HepG2 (cell line): Measurements from ENCODE around the gene TBC1D20. TPM values are rescaled to one million over a fixed set of nuclear protein-coding genes. Genes with fewer than 3 reads are reported as not detected.

ENCODE experiments used
- ATAC-seq: fragments of 200-7000 bp; cut with Tn5 transposase; 3 replicates; pipeline ENCODE4 v1.9.1; 2020; ENCODE audit warnings: mild to moderate bottlenecking, moderate library complexity
- BruUV-seq: library from RNA; stranded (reverse); fragments of 400-500 nt; replicated peaks from 2 replicates; lab custom pipeline; 2021; lab: Mats Ljungman, UMichigan
- CTCF ChIA-PET: fragments of 300-600 bp; formaldehyde crosslinking; extraction: SDS; loops from one replicate; lab custom pipeline; 2021; ENCODE audit warnings: low total read pairs, inconsistent platforms, low intra/inter-chr PET ratio; lab: Yijun Ruan, JAX
- POLR2A ChIA-PET: fragments of 350-600 bp; sonication (Branson Sonifier 250); formaldehyde crosslinking; loops from one replicate; lab custom pipeline; 2020; ENCODE audit warnings: antibody characterized with exemption, inconsistent platforms; lab: Yijun Ruan, JAX
- DNase-seq: peaks from one replicate; pipeline ENCODE4 v3.0.0-alpha.2; 2015; ENCODE audit warnings: low spot score
- FAIRE-seq: peaks from 3 replicates; lab custom pipeline; 2011; peaks lifted over from hg19 to GRCh38; lab: Jason Lieb, UNC
- H2AFZ ChIP-seq: one replicate; pipeline ENCODE4 v1.6.1; 2011; ENCODE audit warnings: low read length, inconsistent platforms
- H3K27ac ChIP-seq: fragments of 300-600 bp; 3 replicates; pipeline ENCODE4 v1.8.0; 2011; ENCODE audit warnings: mixed run types, mild to moderate bottlenecking, mixed read lengths, low read length, inconsistent platforms; ENCODE audit not compliant: insufficient read depth; ENCODE audit errors: extremely low read length
- H3K27me3 ChIP-seq, 2 experiments: fragments of 200-600 bp in 1 of 2; 2 replicates in 1 of 2; 3 replicates in 1 of 2; pipeline versions ENCODE4 v1.6.0 to v1.8.0; 2011; ENCODE audit warnings: low read length in 2 of 2, mild to moderate bottlenecking in 2 of 2, moderate library complexity in 2 of 2, inconsistent platforms in 1 of 2; ENCODE audit not compliant: insufficient read depth in 2 of 2, control insufficient read depth in 1 of 2
- H3K36me3 ChIP-seq, 2 experiments: fragments of 200-600 bp in 1 of 2; replicated peaks in 1 of 2; 2 replicates in 1 of 2; 3 replicates in 1 of 2; pipeline versions ENCODE4 v1.5.1 to v1.8.0; 2011; ENCODE audit warnings: low read length in 2 of 2, inconsistent platforms in 1 of 2; ENCODE audit not compliant: insufficient read depth in 2 of 2, control insufficient read depth in 1 of 2
- H3K4me1 ChIP-seq: 2 replicates; pipeline ENCODE4 v1.5.1; 2012; ENCODE audit warnings: low read length, inconsistent platforms; ENCODE audit not compliant: insufficient read depth
- H3K4me2 ChIP-seq: 2 replicates; pipeline ENCODE4 v1.6.0; 2011; ENCODE audit warnings: low read depth, low read length, inconsistent platforms
- H3K4me3 ChIP-seq, 3 experiments: fragments of 200-600 bp in 1 of 3; sonication (generic), shearing (Covaris generic) in 1 of 3; replicated peaks in 1 of 3; 2 replicates each; pipeline ENCODE4 v1.5.1; 2011 to 2016; ENCODE audit warnings: low read length in 3 of 3, inconsistent platforms in 2 of 3, low read depth in 2 of 3, mild to moderate bottlenecking in 2 of 3, control low read depth in 1 of 3, mixed read lengths in 1 of 3; ENCODE audit not compliant: insufficient read depth in 1 of 3
- H3K79me2 ChIP-seq: one replicate; pipeline ENCODE4 v1.6.1; 2011; ENCODE audit warnings: low read length, inconsistent platforms; ENCODE audit not compliant: insufficient read depth
- H3K9ac ChIP-seq: 2 replicates; pipeline ENCODE4 v1.6.0; 2011; ENCODE audit warnings: mild to moderate bottlenecking, low read depth, low read length, inconsistent platforms; ENCODE audit not compliant: insufficient read depth
- H3K9me3 ChIP-seq: 2 replicates; pipeline ENCODE4 v1.5.1; 2012; ENCODE audit warnings: mild to moderate bottlenecking, low read length
- H4K20me1 ChIP-seq: 2 replicates; pipeline ENCODE4 v1.6.0; 2011; ENCODE audit warnings: inconsistent platforms, mild to moderate bottlenecking, low read length, moderate library complexity; ENCODE audit not compliant: insufficient read depth
- CBX1 ChIP-seq: IDR thresholded peaks from one replicate; pipeline ENCODE4 v1.6.1; 2016; ENCODE audit warnings: antibody characterized with exemption, low read depth
- E2F1 ChIP-seq: sonication (generic); formaldehyde crosslinking; IDR thresholded peaks from 2 replicates; pipeline ENCODE4 v1.5.0; 2020; ENCODE audit warnings: missing genetic modification reagents
- GATA4 ChIP-seq: sonication (generic); IDR thresholded peaks from 2 replicates; pipeline ENCODE4 v1.6.1; 2016; ENCODE audit warnings: antibody characterized with exemption, low read depth, borderline replicate concordance
- GATAD1 ChIP-seq: IDR thresholded peaks from 2 replicates; pipeline ENCODE4 v1.6.1; 2016; ENCODE audit warnings: missing genetic modification reagents, missing compliant biosample characterization
- GPN1 ChIP-seq: sonication (generic); formaldehyde crosslinking; IDR thresholded peaks from 2 replicates; pipeline ENCODE4 v1.5.1; 2020; ENCODE audit warnings: missing genetic modification reagents, borderline replicate concordance
- HNRNPH1 ChIP-seq: fragments of 200-400 bp; formaldehyde crosslinking; optimal IDR thresholded peaks from 2 replicates; pipeline ENCODE3; 2017; ENCODE audit warnings: mild to moderate bottlenecking, low read depth, low read length
- HNRNPK ChIP-seq: fragments of 200-400 bp; formaldehyde crosslinking; IDR thresholded peaks from 2 replicates; pipeline ENCODE4 v1.6.1; 2018; ENCODE audit warnings: low read length, low read depth, moderate library complexity, mild to moderate bottlenecking; ENCODE audit not compliant: poor library complexity, severe bottlenecking
- JUNB ChIP-seq: sonication (generic); formaldehyde crosslinking; IDR thresholded peaks from 2 replicates; pipeline ENCODE4 v1.8.0; 2022; ENCODE audit warnings: missing genetic modification reagents, mild to moderate bottlenecking, borderline replicate concordance
- KAT7 ChIP-seq: IDR thresholded peaks from 2 replicates; pipeline ENCODE4 v1.6.1; 2018; ENCODE audit warnings: borderline replicate concordance, missing compliant biosample characterization
- KDM1A ChIP-seq: IDR thresholded peaks from 2 replicates; pipeline ENCODE4 v1.6.1; 2016; ENCODE audit warnings: missing compliant biosample characterization
- KDM5B ChIP-seq: sonication (generic); formaldehyde crosslinking; IDR thresholded peaks from 2 replicates; pipeline ENCODE4 v1.4.0; 2020; ENCODE audit warnings: missing genetic modification reagents, mild to moderate bottlenecking, borderline replicate concordance
- POLR2AphosphoS5 ChIP-seq: IDR thresholded peaks from 2 replicates; pipeline ENCODE4 v1.6.1; 2012; ENCODE audit warnings: low read depth, low read length
- TBL1XR1 ChIP-seq: fragments of 150-350 bp; IDR thresholded peaks from 2 replicates; pipeline ENCODE4 v1.6.1; 2014; ENCODE audit warnings: borderline replicate concordance, low read length; ENCODE audit not compliant: partially characterized antibody
- ZFP62 ChIP-seq: sonication (generic); formaldehyde crosslinking; IDR thresholded peaks from 2 replicates; pipeline ENCODE4 v1.4.0; 2020; ENCODE audit warnings: missing genetic modification reagents
- ZNF3 ChIP-seq: IDR thresholded peaks from 2 replicates; pipeline ENCODE4 v1.7.0; 2017; ENCODE audit warnings: inconsistent platforms
- ZNF333 ChIP-seq: sonication (generic); formaldehyde crosslinking; IDR thresholded peaks from 2 replicates; pipeline ENCODE4 v1.4.0; 2020; ENCODE audit warnings: mild to moderate bottlenecking, missing genetic modification reagents, borderline replicate concordance
- ZNF639 ChIP-seq: conservative IDR thresholded peaks from 2 replicates; pipeline ENCODE4 v1.6.1; 2018; ENCODE audit warnings: missing genetic modification reagents
- WGBS: methylation state at CpG from one replicate; pipeline ENCODE4 v1.1.6; 2017; ENCODE audit warnings: low lambda C conversion rate; 5-methylcytosine and 5-hydroxymethylcytosine counted together
- in situ Hi-C: cut with HindIII; loops from 2 replicates; pipeline ENCODE4 v1.10.0; 2017; ENCODE audit warnings: low pct_unique_long_range_greater_than_20kb; ENCODE audit not compliant: extremely low pct_ligation_motif_present
- intact Hi-C: fragments of 100-400 bp; cut with micrococcal nuclease; formaldehyde crosslinking; loops from one replicate; pipeline ENCODE4 v1.10.0; 2022; ENCODE audit not compliant: unreplicated experiment
- polyA plus RNA-seq, 8 experiments: library from polyadenylated mRNA; depleted of rRNA in 3 of 8; stranded (reverse) in 7 of 8; unstranded in 1 of 8; fragments of >200 nt; fragmentation: Illumina TruSeq in 4 of 8; extraction: Trizol in 4 of 8; gene quantifications; 2 replicates each; pipeline versions ENCODE4 v1.2.1 to v1.2.3, GENCODE V29; 2011 to 2016; ENCODE audit warnings: low read depth in 4 of 8, missing spikeins in 1 of 8, mixed read lengths in 1 of 8; ENCODE audit not compliant: insufficient read depth in 1 of 8
- total RNA-seq, 5 experiments: library from RNA; depleted of rRNA; stranded (reverse); fragments of >200 nt; fragmentation: Illumina TruSeq; extraction: Trizol; gene quantifications; 2 replicates each; pipeline ENCODE4 v1.2.3, GENCODE V29; 2016; ENCODE audit warnings: low read depth in 1 of 5
- TF ChIP-seq, protein P1 (sequence below): sonication (generic); formaldehyde crosslinking; IDR thresholded peaks from 2 replicates; pipeline ENCODE4 v1.5.1; 2020; ENCODE audit warnings: missing genetic modification reagents, mild to moderate bottlenecking, borderline replicate concordance

The TBC1D20 gene
- total and polyA plus RNA-seq, 2 of the 13 experiments (the other 11 are each of a cell fraction or from before 2014, with no cell fraction given) = 36.6 to 47.1 TPM

GRCh38 chr20:387520-387919 lies 74.8 kb downstream of the TBC1D20 start:
- no peak overlapping the region for H2AFZ ChIP-seq
- peaks cover 30% of the 10 kb centered on the region for H4K20me1 ChIP-seq
- H3K4me1 ChIP-seq = peaks cover 71% of the 10 kb centered on the region
- no peak overlapping the region for H3K4me2 ChIP-seq
- 99% methylated on average over 3 of the region's 3 CpGs for WGBS
- no TSS peak for BruUV-seq
- H3K27me3 ChIP-seq = no peaks in the 10 kb centered on the region
- POLR2A ChIA-PET = interaction anchor here (20.8 to 29.0 kb wide), 3 partner anchors 0 to 25 kb away, joined by 909 to 1587 read pairs (median 909); partner anchors contain the start of genes RBCK1 and TRIB3
- intact Hi-C loops = no loop called here
- H3K9ac ChIP-seq = no peak overlapping the region
- H3K36me3 ChIP-seq = peaks cover 40 to 91% of the 10 kb centered on the region in 2 experiments
- CTCF ChIA-PET = no interaction called here
- FAIRE-seq (no peak), DNase-seq (no peak), ATAC-seq (no peak)
- no peak overlapping the region for H3K4me3 ChIP-seq
- H3K79me2 ChIP-seq = peaks cover 74% of the 10 kb centered on the region
- no peaks in the 10 kb centered on the region for H3K9me3 ChIP-seq
- H3K27ac ChIP-seq = peak overlapping the region; percentile 31
- in situ Hi-C loops = no loop called here
- no peak for TF ChIP-seq HNRNPK
- no peak for TF ChIP-seq GPN1
- TF ChIP-seq KDM5B (CRISPR knock-in tag) = no peak
- TF ChIP-seq ZFP62 (CRISPR knock-in tag) = no peak
- TF ChIP-seq CBX1 = no peak
- no peak for TF ChIP-seq GATAD1 (CRISPR knock-in tag)
- no peak for TF ChIP-seq HNRNPH1
- no peak for TF ChIP-seq KAT7
- no peak for TF ChIP-seq TBL1XR1
- TF ChIP-seq ZNF333 = no peak
- no peak for TF ChIP-seq GATA4
- peak; percentile 34; the same call in 1 of the 2 replicates for TF ChIP-seq KDM1A
- TF ChIP-seq ZNF639 (CRISPR knock-in tag) = no peak
- TF ChIP-seq E2F1 (CRISPR knock-in tag) = no peak
- TF ChIP-seq, protein P1, sequence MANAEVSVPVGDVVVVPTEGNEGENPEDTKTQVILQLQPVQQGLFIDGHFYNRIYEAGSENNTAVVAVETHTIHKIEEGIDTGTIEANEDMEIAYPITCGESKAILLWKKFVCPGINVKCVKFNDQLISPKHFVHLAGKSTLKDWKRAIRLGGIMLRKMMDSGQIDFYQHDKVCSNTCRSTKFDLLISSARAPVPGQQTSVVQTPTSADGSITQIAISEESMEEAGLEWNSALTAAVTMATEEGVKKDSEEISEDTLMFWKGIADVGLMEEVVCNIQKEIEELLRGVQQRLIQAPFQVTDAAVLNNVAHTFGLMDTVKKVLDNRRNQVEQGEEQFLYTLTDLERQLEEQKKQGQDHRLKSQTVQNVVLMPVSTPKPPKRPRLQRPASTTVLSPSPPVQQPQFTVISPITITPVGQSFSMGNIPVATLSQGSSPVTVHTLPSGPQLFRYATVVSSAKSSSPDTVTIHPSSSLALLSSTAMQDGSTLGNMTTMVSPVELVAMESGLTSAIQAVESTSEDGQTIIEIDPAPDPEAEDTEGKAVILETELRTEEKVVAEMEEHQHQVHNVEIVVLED (CRISPR knock-in tag) = 0 out of 2 replicates have a peak, but pooled peaks have one; percentile 1
- TF ChIP-seq ZNF3 (CRISPR knock-in tag) = no peak; the same call in none of the 2 replicates
- peak; percentile 16 for TF ChIP-seq POLR2AphosphoS5
- TF ChIP-seq JUNB = no peak
